ENCODE measurements around the gene NDRG2.
"Not testable (repeated sequence)": the region's sequence is repeated elsewhere in the genome, so short reads cannot be mapped to it uniquely, and the experiment has no call there.

NDRG2 gene

GRCh38 chr14:21014761-21015190 is 10.1 kb downstream of the NDRG2 start:
- Histone ChIP-seq H3K36me3 (ENCODE audit: low read length) (no peaks in the 10 kb centered on the region), H3F3A (ENCODE audit: insufficient read depth) (no peaks in the 10 kb centered on the region), H3K27ac (ENCODE audit: low read depth, low read length) (no peak overlapping the region), H3K4me2 (ENCODE audit: low read depth, low read length, poor library complexity, severe bottlenecking) (no peak overlapping the region), H2AFZ (ENCODE audit: low read depth, low read length, severe bottlenecking) (no peak overlapping the region), H3K4me3 (ENCODE audit: insufficient read depth, low read length, poor library complexity, severe bottlenecking) (no peak overlapping the region), H3K9me2 (replicated peaks; ENCODE audit: insufficient read depth, low read length) (no peaks in the 10 kb centered on the region), H3K9ac (ENCODE audit: low read length) (no peak overlapping the region), H3K79me2 (ENCODE audit: insufficient read depth, low read length) (no peaks in the 10 kb centered on the region), H4K20me1 (ENCODE audit: low read depth, low read length) (no peaks in the 10 kb centered on the region), H3K9me3 (ENCODE audit: insufficient read depth, low read length) (no peaks in the 10 kb centered on the region), H3K27me3 (ENCODE audit: low read length) (no peaks in the 10 kb centered on the region)
- TF ChIP-seq EZH2phosphoT487 (conservative IDR thresholded peaks at IDR 0.05; ENCODE audit: low read length) (no peak), CTCF (IDR thresholded peaks at IDR 0.05; ENCODE audit: insufficient read depth, low read length, poor library complexity, severe bottlenecking) (peak; percentile 83)

- Histone ChIP-seq H3K9me2 (replicated peaks; ENCODE audit: insufficient read depth, low read length) (no peaks in the 10 kb centered on the region), H3K36me3 (ENCODE audit: low read length) (no peaks in the 10 kb centered on the region), H3K27ac (ENCODE audit: low read depth, low read length) (no peak overlapping the region), H3K9me3 (ENCODE audit: insufficient read depth, low read length) (no peaks in the 10 kb centered on the region), H3K4me3 (ENCODE audit: insufficient read depth, low read length, poor library complexity, severe bottlenecking) (no peak overlapping the region), H4K20me1 (ENCODE audit: low read depth, low read length) (no peaks in the 10 kb centered on the region), H3F3A (ENCODE audit: insufficient read depth) (no peaks in the 10 kb centered on the region), H2AFZ (ENCODE audit: low read depth, low read length, severe bottlenecking) (no peak overlapping the region), H3K9ac (ENCODE audit: low read length) (no peak overlapping the region), H3K79me2 (ENCODE audit: insufficient read depth, low read length) (no peaks in the 10 kb centered on the region), H3K4me2 (ENCODE audit: low read depth, low read length, poor library complexity, severe bottlenecking) (no peak overlapping the region), H3K27me3 (ENCODE audit: low read length) (no peaks in the 10 kb centered on the region)
- TF ChIP-seq EZH2phosphoT487 (conservative IDR thresholded peaks at IDR 0.05; ENCODE audit: low read length) (no peak), CTCF (IDR thresholded peaks at IDR 0.05; ENCODE audit: insufficient read depth, low read length, poor library complexity, severe bottlenecking) (no peak)
These were observed 13.7 kb downstream of the NDRG2 start for GRCh38 chr14:21011136-21011535.

GRCh38 chr14:21009721-21010120 is 15.1 kb downstream of the NDRG2 start:
- H4K20me1 ChIP-seq (ENCODE audit: low read depth, low read length); H3K79me2 ChIP-seq (ENCODE audit: insufficient read depth, low read length); H3K9me3 ChIP-seq (ENCODE audit: insufficient read depth, low read length); H3K36me3 ChIP-seq (ENCODE audit: low read length); H3K27me3 ChIP-seq (ENCODE audit: low read length); H3K4me3 ChIP-seq (ENCODE audit: insufficient read depth, low read length, poor library complexity, severe bottlenecking); H3K9me2 ChIP-seq (replicated peaks; ENCODE audit: insufficient read depth, low read length); H3K4me2 ChIP-seq (ENCODE audit: low read depth, low read length, poor library complexity, severe bottlenecking); H3K27ac ChIP-seq (ENCODE audit: low read depth, low read length); H3K9ac ChIP-seq (ENCODE audit: low read length); H3F3A ChIP-seq (ENCODE audit: insufficient read depth); H2AFZ ChIP-seq (ENCODE audit: low read depth, low read length, severe bottlenecking): not testable (repeated sequence)

GRCh38 chr14:21003788-21004346 is 21.0 kb downstream of the NDRG2 start:
- Histone ChIP-seq H3K4me3 (ENCODE audit: insufficient read depth, low read length, poor library complexity, severe bottlenecking) (no peak overlapping the region), H3K9me2 (replicated peaks; ENCODE audit: insufficient read depth, low read length) (no peaks in the 10 kb centered on the region), H3K36me3 (ENCODE audit: low read length) (no peaks in the 10 kb centered on the region), H3F3A (ENCODE audit: insufficient read depth) (no peaks in the 10 kb centered on the region), H3K9me3 (ENCODE audit: insufficient read depth, low read length) (no peaks in the 10 kb centered on the region), H3K27ac (ENCODE audit: low read depth, low read length) (no peak overlapping the region), H4K20me1 (ENCODE audit: low read depth, low read length) (no peaks in the 10 kb centered on the region), H3K9ac (ENCODE audit: low read length) (no peak overlapping the region), H2AFZ (ENCODE audit: low read depth, low read length, severe bottlenecking) (no peak overlapping the region), H3K27me3 (ENCODE audit: low read length) (no peaks in the 10 kb centered on the region), H3K79me2 (ENCODE audit: insufficient read depth, low read length) (no peaks in the 10 kb centered on the region), H3K4me2 (ENCODE audit: low read depth, low read length, poor library complexity, severe bottlenecking) (no peak overlapping the region)
- TF ChIP-seq EZH2phosphoT487 (conservative IDR thresholded peaks at IDR 0.05; ENCODE audit: low read length) (no peak), CTCF (IDR thresholded peaks at IDR 0.05; ENCODE audit: insufficient read depth, low read length, poor library complexity, severe bottlenecking) (no peak)
